D721Med (cell line): Measurements from ENCODE around the gene CHP1.

Experiments
- DNase-seq: peaks from one replicate; pipeline ENCODE4 v3.0.0; 2011; ENCODE audit warnings: low spot score; ENCODE audit not compliant: insufficient read length
- FAIRE-seq: peaks from 2 replicates; lab custom pipeline; 2011; peaks lifted over from hg19 to GRCh38; lab: Jason Lieb, UNC
- TF ChIP-seq, protein P1 (sequence below): IDR thresholded peaks from 2 replicates; pipeline ENCODE4 v1.5.1; 2012; ENCODE audit warnings: mild to moderate bottlenecking, control low read depth; ENCODE audit not compliant: insufficient read depth; ENCODE audit errors: missing control alignments

Gene CHP1

DNA sequence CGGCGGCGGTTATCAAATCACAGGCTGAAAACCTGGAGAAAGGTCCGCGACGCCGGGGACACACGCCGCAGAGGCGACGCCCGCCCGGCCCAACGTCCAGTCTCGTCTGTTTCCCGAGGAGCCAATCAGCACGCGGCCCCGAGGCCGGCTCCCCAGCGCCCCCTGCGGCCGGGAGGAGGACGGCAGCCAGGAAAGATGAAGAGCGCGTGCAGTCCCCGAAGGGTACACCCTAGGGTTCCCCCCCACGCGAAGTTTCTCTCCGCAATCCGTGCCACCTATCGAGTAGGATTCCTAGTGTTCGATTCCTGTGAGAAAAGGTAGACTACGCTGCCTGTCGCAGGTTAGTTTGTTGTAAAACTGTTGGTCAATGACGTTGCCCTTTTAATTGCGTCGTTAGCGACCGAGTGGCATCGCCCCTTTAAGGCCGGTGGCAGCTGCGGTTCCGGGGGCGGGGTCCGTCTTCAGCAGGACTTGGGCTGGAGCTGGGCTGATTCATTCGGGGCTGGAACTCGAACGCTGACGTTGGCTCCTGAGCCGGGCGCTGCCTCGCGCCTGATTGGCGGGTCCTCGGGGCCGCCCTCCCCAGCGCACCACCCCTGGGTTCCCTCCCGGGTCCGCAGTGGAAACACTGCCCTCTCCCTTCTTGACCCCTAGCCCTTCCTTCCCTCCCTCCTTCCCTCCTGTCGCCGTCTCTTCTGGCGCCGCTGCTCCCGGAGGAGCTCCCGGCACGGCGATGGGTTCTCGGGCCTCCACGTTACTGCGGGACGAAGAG, at the start of gene CHP1, which contains the start of gene EXD1:
CHP1 (plus strand) TSS at position 619 of the 772 bp plus-strand sequence; CDS start at position 734, 115 bp downstream.
EXD1 (minus strand) TSS at position 108 of the 772 bp plus-strand sequence. CDS start 4,182 bp downstream, outside the sequence.
- peak; percentile 46 for FAIRE-seq
- peak; percentile 82 for DNase-seq
- TF ChIP-seq, protein P1, sequence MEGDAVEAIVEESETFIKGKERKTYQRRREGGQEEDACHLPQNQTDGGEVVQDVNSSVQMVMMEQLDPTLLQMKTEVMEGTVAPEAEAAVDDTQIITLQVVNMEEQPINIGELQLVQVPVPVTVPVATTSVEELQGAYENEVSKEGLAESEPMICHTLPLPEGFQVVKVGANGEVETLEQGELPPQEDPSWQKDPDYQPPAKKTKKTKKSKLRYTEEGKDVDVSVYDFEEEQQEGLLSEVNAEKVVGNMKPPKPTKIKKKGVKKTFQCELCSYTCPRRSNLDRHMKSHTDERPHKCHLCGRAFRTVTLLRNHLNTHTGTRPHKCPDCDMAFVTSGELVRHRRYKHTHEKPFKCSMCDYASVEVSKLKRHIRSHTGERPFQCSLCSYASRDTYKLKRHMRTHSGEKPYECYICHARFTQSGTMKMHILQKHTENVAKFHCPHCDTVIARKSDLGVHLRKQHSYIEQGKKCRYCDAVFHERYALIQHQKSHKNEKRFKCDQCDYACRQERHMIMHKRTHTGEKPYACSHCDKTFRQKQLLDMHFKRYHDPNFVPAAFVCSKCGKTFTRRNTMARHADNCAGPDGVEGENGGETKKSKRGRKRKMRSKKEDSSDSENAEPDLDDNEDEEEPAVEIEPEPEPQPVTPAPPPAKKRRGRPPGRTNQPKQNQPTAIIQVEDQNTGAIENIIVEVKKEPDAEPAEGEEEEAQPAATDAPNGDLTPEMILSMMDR = peak; percentile 39

DNA sequence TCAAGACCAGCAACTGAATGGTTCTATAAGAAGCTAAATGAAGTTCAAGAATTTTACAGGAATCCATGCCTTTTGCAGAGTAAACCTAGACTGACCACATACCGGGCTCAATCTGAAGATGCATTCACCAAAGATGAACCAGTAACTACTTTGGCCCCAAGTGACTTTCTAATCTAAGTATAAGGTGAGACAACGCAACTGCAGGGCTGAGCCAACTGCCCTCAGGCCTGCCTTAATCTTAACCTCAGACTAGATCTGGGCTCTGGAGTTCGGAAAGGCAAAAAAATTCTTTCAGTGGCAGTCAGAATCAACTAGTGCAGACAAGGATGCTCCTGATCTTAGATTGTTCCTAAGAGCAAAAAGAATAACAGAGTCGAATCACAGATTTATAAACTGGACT, 48.8 kb upstream of the CHP1 start:
- no peak for FAIRE-seq
- TF ChIP-seq, protein P1 = no peak
- DNase-seq = no peak

DNA sequence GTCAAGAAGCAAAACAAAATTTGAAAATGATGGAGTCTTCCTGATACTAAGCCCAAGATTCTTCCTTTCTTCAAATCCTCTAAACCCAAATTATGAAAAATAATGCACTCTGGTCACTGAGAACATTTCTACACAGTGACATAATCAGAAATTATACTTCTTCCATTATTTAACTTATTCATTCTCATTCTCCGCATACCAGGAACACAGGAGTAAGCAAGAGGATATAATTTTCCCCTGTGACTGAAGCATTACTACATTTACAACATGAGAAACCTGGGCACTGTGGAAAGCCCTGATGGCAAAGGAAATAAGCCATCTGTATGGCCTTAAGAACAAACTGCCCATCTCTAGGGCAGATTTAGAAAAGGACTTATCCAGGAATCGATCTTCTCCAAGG, 47.5 kb upstream of the CHP1 start:
- no peak for FAIRE-seq
- no peak for DNase-seq
- TF ChIP-seq, protein P1 = no peak

DNA sequence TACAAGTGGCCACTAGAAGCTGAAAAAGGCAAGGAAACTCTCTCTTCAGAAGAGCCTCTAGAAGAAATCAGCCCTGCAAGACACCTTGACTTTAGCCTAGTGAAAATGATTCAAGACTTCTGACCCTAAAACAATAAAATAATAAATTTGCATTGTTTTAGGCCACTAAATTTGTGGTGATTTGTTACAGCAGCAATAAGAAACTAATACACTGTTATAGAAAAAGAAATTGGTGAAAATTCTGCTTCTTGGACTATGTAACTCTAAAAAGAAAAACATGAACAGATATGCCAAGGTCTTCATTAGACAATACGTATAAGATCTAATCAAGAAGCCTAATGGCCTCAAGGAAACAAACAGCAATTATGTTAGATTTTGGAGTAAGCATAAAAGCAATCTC, 36.6 kb upstream of the CHP1 start:
- FAIRE-seq (no peak), DNase-seq (no peak)
- TF ChIP-seq, protein P1 = no peak

DNA sequence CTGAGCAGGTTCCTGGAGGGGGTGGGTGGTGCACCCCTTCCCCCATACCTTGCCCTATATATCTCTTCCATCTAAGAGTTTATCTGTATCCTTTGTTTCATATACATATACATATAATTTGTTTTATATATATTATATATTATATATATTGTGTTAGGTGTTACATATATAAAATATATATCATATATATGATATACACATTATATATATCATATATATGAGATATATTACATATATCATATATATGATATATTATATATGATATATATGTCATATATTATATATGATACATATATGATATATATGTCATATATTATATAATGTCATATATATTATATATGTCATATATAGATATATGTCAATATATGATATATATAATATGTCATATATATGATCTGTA, 31.6 kb upstream of the CHP1 start:
- no peak for DNase-seq
- TF ChIP-seq, protein P1 = no peak
- FAIRE-seq = no peak

DNA sequence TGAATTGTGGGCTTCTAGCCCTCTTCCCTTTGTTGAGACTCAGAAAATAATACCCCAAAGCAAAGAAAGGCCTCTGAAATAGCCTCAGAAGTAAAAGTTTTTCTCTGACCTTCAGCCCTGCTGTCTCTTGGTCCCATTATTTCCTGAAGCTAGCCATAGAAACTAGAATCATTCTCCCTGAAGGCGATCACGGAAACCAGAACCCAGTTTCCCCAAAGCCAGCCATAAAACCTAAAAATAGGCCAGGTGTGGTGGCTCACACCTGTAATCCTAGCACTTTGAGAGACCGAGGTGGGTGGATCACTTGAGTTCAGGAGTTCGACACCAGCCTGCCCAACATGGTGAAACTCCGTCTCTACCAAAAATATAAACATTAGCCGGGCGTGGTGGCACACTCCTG, 27.7 kb upstream of the CHP1 start:
- FAIRE-seq (no peak), DNase-seq (no peak)
- TF ChIP-seq, protein P1 = no peak

DNA sequence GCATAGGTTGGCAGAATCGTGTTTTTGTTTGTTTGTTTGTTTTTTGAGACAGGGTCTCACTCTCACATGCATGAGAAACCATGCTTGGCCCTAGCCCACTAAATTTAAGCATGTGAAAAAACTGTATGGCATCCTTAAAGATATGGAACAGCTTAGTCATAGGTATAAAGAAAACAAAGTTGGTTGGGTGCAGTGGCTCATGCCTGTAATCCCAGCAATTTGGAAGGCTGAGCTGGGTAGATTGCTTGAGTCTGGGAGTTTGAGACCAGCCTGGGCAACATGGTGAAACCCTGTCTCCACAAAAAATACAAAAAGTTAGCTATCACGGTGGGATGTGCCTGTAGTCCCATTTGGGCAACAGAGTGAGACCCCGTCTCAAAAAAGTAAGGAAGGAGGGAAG, 25.8 kb upstream of the CHP1 start:
- TF ChIP-seq, protein P1 = no peak
- FAIRE-seq (no peak), DNase-seq (no peak)
